Thyroid gland (tissue), 4 donors: ENCODE data around the gene RREB1.

ENCODE experiments used
- POLR2A ChIP-seq, 2 donors: fragments of 450-650 bp; IDR thresholded peaks; one replicate each; pipeline ENCODE4 v1.6.1; 2017; ENCODE audit warnings: antibody characterized with exemption in 2 of 2, mild to moderate bottlenecking in 2 of 2, moderate library complexity in 1 of 2
- TF ChIP-seq, protein P1 (sequence below), 6 experiments: fragments of 200-600 bp in 3 of 6; fragments of 450-650 bp in 3 of 6; sonication (generic) in 3 of 6; IDR thresholded peaks; one replicate each; pipeline ENCODE4 v1.5.1; 2016 to 2019; ENCODE audit warnings: antibody characterized with exemption in 6 of 6, mild to moderate bottlenecking in 2 of 6, inconsistent platforms in 1 of 6, moderate library complexity in 1 of 6

- TF ChIP-seq, protein P1, sequence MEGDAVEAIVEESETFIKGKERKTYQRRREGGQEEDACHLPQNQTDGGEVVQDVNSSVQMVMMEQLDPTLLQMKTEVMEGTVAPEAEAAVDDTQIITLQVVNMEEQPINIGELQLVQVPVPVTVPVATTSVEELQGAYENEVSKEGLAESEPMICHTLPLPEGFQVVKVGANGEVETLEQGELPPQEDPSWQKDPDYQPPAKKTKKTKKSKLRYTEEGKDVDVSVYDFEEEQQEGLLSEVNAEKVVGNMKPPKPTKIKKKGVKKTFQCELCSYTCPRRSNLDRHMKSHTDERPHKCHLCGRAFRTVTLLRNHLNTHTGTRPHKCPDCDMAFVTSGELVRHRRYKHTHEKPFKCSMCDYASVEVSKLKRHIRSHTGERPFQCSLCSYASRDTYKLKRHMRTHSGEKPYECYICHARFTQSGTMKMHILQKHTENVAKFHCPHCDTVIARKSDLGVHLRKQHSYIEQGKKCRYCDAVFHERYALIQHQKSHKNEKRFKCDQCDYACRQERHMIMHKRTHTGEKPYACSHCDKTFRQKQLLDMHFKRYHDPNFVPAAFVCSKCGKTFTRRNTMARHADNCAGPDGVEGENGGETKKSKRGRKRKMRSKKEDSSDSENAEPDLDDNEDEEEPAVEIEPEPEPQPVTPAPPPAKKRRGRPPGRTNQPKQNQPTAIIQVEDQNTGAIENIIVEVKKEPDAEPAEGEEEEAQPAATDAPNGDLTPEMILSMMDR (IDR thresholded peaks at IDR 0.05), result no peak
- no peak for TF ChIP-seq POLR2A (IDR thresholded peaks at IDR 0.05)
These were observed 16.9 kb downstream of the RREB1 start for GRCh38 chr6:7124636-7125035.
